ENCODE measurements around the gene GRM8.

Gene GRM8

GRCh38 chr7:126426652-126427051 lies 826.1 kb downstream of the GRM8 start:
- DNase-seq (ENCODE audit: low spot score), result no peak

- no peak for DNase-seq (ENCODE audit: low spot score)
Measured at GRCh38 chr7:126424985-126425384, 827.8 kb downstream of the GRM8 start.

- DNase-seq (ENCODE audit: low spot score), result no peak
Measured at GRCh38 chr7:126419047-126419446, 833.7 kb downstream of the GRM8 start.

GRCh38 chr7:126411821-126412383 lies 840.8 kb downstream of the GRM8 start:
- no peak for DNase-seq (ENCODE audit: low spot score)

- DNase-seq (ENCODE audit: low spot score), result no peak
Measured at GRCh38 chr7:126411032-126411820, 841.5 kb downstream of the GRM8 start.

- DNase-seq (ENCODE audit: low spot score), result no peak
Measured at GRCh38 chr7:126403040-126403439, 849.7 kb downstream of the GRM8 start.

- DNase-seq (ENCODE audit: low spot score), result no peak
Measured at GRCh38 chr7:126401918-126402317, 850.8 kb downstream of the GRM8 start.

- DNase-seq (ENCODE audit: low spot score), result no peak
Measured at GRCh38 chr7:126398851-126399529, 853.8 kb downstream of the GRM8 start.

GRCh38 chr7:126398285-126398684 lies 854.5 kb downstream of the GRM8 start:
- no peak for DNase-seq (ENCODE audit: low spot score)

GRCh38 chr7:126394406-126394805 lies 858.3 kb downstream of the GRM8 start:
- no peak for DNase-seq (ENCODE audit: low spot score)
